ENCODE results near the gene ACTRT2.

DNA sequence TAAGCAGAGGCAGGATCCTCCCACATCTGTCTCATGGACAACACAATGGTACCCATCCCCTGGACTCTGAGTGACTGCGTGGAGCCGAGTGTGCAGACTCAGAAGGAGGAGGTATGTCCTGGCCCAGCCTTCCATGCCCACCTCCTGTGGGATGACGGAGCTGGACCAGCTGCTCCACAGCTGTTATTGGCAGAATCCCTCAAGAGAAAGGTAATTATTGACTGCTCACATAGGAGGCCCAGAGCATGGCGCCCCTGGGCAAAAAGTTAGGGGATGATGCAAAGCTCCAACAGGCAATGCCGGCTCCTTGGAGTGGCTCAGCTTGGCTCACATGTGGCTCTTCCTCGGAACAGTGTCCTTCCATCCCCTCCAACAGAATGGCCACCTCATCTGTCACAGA, 12.2 kb upstream of the ACTRT2 start:
- TF ChIP-seq, protein P1, sequence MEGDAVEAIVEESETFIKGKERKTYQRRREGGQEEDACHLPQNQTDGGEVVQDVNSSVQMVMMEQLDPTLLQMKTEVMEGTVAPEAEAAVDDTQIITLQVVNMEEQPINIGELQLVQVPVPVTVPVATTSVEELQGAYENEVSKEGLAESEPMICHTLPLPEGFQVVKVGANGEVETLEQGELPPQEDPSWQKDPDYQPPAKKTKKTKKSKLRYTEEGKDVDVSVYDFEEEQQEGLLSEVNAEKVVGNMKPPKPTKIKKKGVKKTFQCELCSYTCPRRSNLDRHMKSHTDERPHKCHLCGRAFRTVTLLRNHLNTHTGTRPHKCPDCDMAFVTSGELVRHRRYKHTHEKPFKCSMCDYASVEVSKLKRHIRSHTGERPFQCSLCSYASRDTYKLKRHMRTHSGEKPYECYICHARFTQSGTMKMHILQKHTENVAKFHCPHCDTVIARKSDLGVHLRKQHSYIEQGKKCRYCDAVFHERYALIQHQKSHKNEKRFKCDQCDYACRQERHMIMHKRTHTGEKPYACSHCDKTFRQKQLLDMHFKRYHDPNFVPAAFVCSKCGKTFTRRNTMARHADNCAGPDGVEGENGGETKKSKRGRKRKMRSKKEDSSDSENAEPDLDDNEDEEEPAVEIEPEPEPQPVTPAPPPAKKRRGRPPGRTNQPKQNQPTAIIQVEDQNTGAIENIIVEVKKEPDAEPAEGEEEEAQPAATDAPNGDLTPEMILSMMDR (conservative IDR thresholded peaks at IDR 0.05) = no peak
- no peak for TF ChIP-seq ZFX (IDR thresholded peaks at IDR 0.05)

Data from C4-2B (cell line).